HepG2 (cell line): Measurements from ENCODE around the gene SNRPD2. TPM values are rescaled to one million over a fixed set of nuclear protein-coding genes. Genes with fewer than 3 reads are reported as not detected.

Experiments used
- ARID4A ChIP-seq: sonication (generic); formaldehyde crosslinking; IDR thresholded peaks from 2 replicates; pipeline ENCODE4 v1.5.0; 2020; ENCODE audit warnings: mild to moderate bottlenecking, missing genetic modification reagents, borderline replicate concordance
- ATF6 ChIP-seq: sonication (generic); formaldehyde crosslinking; conservative IDR thresholded peaks from 2 replicates; pipeline ENCODE4 v1.4.0; 2020; ENCODE audit warnings: missing genetic modification reagents
- BRF2 ChIP-seq: sonication (generic); formaldehyde crosslinking; IDR thresholded peaks from 2 replicates; pipeline ENCODE4 v1.8.1; 2022; ENCODE audit warnings: mild to moderate bottlenecking, missing genetic modification reagents
- HNRNPL ChIP-seq: fragments of 200-400 bp; formaldehyde crosslinking; IDR thresholded peaks from 2 replicates; pipeline ENCODE4 v1.6.1; 2017; ENCODE audit warnings: mild to moderate bottlenecking, low read depth, low read length
- MAF1 ChIP-seq: sonication (generic); formaldehyde crosslinking; IDR thresholded peaks from 2 replicates; pipeline ENCODE4 v1.5.0; 2020; ENCODE audit warnings: missing genetic modification reagents, borderline replicate concordance
- NR2C2 ChIP-seq: sonication (generic); formaldehyde crosslinking; IDR thresholded peaks from 2 replicates; pipeline ENCODE4 v1.4.0; 2020; ENCODE audit warnings: missing genetic modification reagents, mild to moderate bottlenecking, moderate library complexity, borderline replicate concordance
- ZNF136 ChIP-seq: sonication (generic); formaldehyde crosslinking; IDR thresholded peaks from 2 replicates; pipeline ENCODE4 v1.8.1; 2022; ENCODE audit warnings: low read depth, mild to moderate bottlenecking, moderate library complexity, missing genetic modification reagents
- ZNF746 ChIP-seq: sonication (generic); formaldehyde crosslinking; IDR thresholded peaks from 2 replicates; pipeline ENCODE4 v1.8.0; 2022; ENCODE audit warnings: mild to moderate bottlenecking, missing genetic modification reagents
- ZNF788 ChIP-seq: sonication (generic); formaldehyde crosslinking; IDR thresholded peaks from 2 replicates; pipeline ENCODE4 v1.5.0; 2020; ENCODE audit warnings: mild to moderate bottlenecking, missing genetic modification reagents, borderline replicate concordance
- polyA plus RNA-seq, 8 experiments: library from polyadenylated mRNA; depleted of rRNA in 3 of 8; stranded (reverse) in 7 of 8; unstranded in 1 of 8; fragments of >200 nt; fragmentation: Illumina TruSeq in 4 of 8; extraction: Trizol in 4 of 8; gene quantifications; 2 replicates each; pipeline versions ENCODE4 v1.2.1 to v1.2.3, GENCODE V29; 2011 to 2016; ENCODE audit warnings: low read depth in 4 of 8, missing spikeins in 1 of 8, mixed read lengths in 1 of 8; ENCODE audit not compliant: insufficient read depth in 1 of 8
- total RNA-seq, 5 experiments: library from RNA; depleted of rRNA; stranded (reverse); fragments of >200 nt; fragmentation: Illumina TruSeq; extraction: Trizol; gene quantifications; 2 replicates each; pipeline ENCODE4 v1.2.3, GENCODE V29; 2016; ENCODE audit warnings: low read depth in 1 of 5
- TF ChIP-seq, protein P1 (sequence below): sonication (generic); formaldehyde crosslinking; IDR thresholded peaks from 2 replicates; pipeline ENCODE4 v1.5.1; 2020; ENCODE audit warnings: missing genetic modification reagents, mild to moderate bottlenecking, borderline replicate concordance
- TF ChIP-seq, protein P2 (sequence below): sonication (generic); formaldehyde crosslinking; IDR thresholded peaks from 2 replicates; pipeline ENCODE4 v1.4.0; 2020; ENCODE audit warnings: missing genetic modification reagents
- TF ChIP-seq, protein P3 (sequence below): sonication (generic); formaldehyde crosslinking; IDR thresholded peaks from 2 replicates; pipeline ENCODE4 v1.5.1; 2020; ENCODE audit warnings: mild to moderate bottlenecking, moderate library complexity, missing genetic modification reagents

Gene SNRPD2
- total and polyA plus RNA-seq, 2 of the 13 experiments (the other 11 are each of a cell fraction or from before 2014, with no cell fraction given) = 299 to 485 TPM

GRCh38 chr19:45717131-45717982 lies 25.6 kb upstream of the SNRPD2 start (continued):
- TF ChIP-seq, protein P1, sequence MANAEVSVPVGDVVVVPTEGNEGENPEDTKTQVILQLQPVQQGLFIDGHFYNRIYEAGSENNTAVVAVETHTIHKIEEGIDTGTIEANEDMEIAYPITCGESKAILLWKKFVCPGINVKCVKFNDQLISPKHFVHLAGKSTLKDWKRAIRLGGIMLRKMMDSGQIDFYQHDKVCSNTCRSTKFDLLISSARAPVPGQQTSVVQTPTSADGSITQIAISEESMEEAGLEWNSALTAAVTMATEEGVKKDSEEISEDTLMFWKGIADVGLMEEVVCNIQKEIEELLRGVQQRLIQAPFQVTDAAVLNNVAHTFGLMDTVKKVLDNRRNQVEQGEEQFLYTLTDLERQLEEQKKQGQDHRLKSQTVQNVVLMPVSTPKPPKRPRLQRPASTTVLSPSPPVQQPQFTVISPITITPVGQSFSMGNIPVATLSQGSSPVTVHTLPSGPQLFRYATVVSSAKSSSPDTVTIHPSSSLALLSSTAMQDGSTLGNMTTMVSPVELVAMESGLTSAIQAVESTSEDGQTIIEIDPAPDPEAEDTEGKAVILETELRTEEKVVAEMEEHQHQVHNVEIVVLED (CRISPR knock-in tag) = peak; percentile 86
- no peak for TF ChIP-seq HNRNPL
- TF ChIP-seq ATF6 (CRISPR knock-in tag) = no peak
- TF ChIP-seq, protein P2, sequence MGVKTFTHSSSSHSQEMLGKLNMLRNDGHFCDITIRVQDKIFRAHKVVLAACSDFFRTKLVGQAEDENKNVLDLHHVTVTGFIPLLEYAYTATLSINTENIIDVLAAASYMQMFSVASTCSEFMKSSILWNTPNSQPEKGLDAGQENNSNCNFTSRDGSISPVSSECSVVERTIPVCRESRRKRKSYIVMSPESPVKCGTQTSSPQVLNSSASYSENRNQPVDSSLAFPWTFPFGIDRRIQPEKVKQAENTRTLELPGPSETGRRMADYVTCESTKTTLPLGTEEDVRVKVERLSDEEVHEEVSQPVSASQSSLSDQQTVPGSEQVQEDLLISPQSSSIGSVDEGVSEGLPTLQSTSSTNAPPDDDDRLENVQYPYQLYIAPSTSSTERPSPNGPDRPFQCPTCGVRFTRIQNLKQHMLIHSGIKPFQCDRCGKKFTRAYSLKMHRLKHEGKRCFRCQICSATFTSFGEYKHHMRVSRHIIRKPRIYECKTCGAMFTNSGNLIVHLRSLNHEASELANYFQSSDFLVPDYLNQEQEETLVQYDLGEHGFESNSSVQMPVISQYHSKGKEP (CRISPR knock-in tag) = no peak
- peak; percentile 91 for TF ChIP-seq ARID4A (CRISPR knock-in tag)
- TF ChIP-seq, protein P3, sequence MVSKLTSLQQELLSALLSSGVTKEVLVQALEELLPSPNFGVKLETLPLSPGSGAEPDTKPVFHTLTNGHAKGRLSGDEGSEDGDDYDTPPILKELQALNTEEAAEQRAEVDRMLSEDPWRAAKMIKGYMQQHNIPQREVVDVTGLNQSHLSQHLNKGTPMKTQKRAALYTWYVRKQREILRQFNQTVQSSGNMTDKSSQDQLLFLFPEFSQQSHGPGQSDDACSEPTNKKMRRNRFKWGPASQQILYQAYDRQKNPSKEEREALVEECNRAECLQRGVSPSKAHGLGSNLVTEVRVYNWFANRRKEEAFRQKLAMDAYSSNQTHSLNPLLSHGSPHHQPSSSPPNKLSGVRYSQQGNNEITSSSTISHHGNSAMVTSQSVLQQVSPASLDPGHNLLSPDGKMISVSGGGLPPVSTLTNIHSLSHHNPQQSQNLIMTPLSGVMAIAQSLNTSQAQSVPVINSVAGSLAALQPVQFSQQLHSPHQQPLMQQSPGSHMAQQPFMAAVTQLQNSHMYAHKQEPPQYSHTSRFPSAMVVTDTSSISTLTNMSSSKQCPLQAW (CRISPR knock-in tag) = peak; percentile 90
- peak; percentile 83 for TF ChIP-seq NR2C2 (CRISPR knock-in tag)
- TF ChIP-seq ZNF788 (CRISPR knock-in tag) = peak; percentile 96; the same call in 1 of the 2 replicates
- TF ChIP-seq ZNF136 (CRISPR knock-in tag) = 0 out of 2 replicates have a peak, but pooled peaks have one; percentile 34
- peak; percentile 54; the same call in 1 of the 2 replicates for TF ChIP-seq BRF2
- no peak for TF ChIP-seq MAF1 (CRISPR knock-in tag)
- no peak; the same call in 1 of the 2 replicates for TF ChIP-seq ZNF746
